HEK293 (cell line): ENCODE results near the gene SF3B2.

ENCODE experiments used
- CTCF ChIA-PET: fragments of 350-600 bp; formaldehyde crosslinking; extraction: SDS; loops from one replicate; lab custom pipeline; 2021; ENCODE audit warnings: antibody characterized with exemption; lab: Yijun Ruan, JAX
- POLR2A ChIA-PET: fragments of 300-600 bp; formaldehyde crosslinking; extraction: SDS; loops from one replicate; lab custom pipeline; 2020; ENCODE audit warnings: antibody characterized with exemption, inconsistent platforms; lab: Yijun Ruan, JAX
- H3K27ac ChIP-seq: fragments of 200-500 bp; sonication (Bioruptor generic); 2 replicates; pipeline ENCODE4 v1.5.1; 2014; ENCODE audit warnings: low read depth, low read length, control low read depth, inconsistent platforms; ENCODE audit errors: extremely low read depth
- H3K36me3 ChIP-seq, 2 experiments: fragments of 200-500 bp in 1 of 2; sonication (Bioruptor generic) in 1 of 2; 1 replicate in 1 of 2; 2 replicates in 1 of 2; pipeline ENCODE4 v1.5.1; 2014 to 2017; ENCODE audit warnings: inconsistent platforms in 2 of 2, low read length in 2 of 2; ENCODE audit not compliant: control insufficient read depth in 2 of 2, insufficient read depth in 1 of 2
- H3K4me1 ChIP-seq: fragments of 200-500 bp; sonication (Bioruptor generic); 2 replicates; pipeline ENCODE4 v1.5.1; 2014; ENCODE audit warnings: mild to moderate bottlenecking, low read length, inconsistent platforms; ENCODE audit not compliant: control insufficient read depth, insufficient read depth
- H3K4me3 ChIP-seq: 2 replicates; pipeline ENCODE4 v1.5.1; 2011; ENCODE audit warnings: low read depth, mild to moderate bottlenecking, control low read depth, low read length, moderate library complexity
- H3K9me3 ChIP-seq: fragments of 200-500 bp; sonication (Bioruptor generic); 2 replicates; pipeline ENCODE4 v1.5.1; 2014; ENCODE audit warnings: low read depth, low read length, inconsistent platforms; ENCODE audit not compliant: control insufficient read depth, insufficient read depth
- IKZF3 ChIP-seq: fragments of 450-650 bp; IDR thresholded peaks from 2 replicates; pipeline ENCODE4 v1.5.0; 2018; ENCODE audit warnings: missing biosample characterization, mild to moderate bottlenecking, missing genetic modification characterization, moderate library complexity
- INSM2 ChIP-seq: fragments of 450-650 bp; formaldehyde crosslinking; IDR thresholded peaks from 2 replicates; pipeline ENCODE4 v1.5.1; 2016; ENCODE audit warnings: missing biosample characterization, missing genetic modification characterization
- KLF16 ChIP-seq: fragments of 450-650 bp; formaldehyde crosslinking; IDR thresholded peaks from 2 replicates; pipeline ENCODE4 v1.5.1; 2017; ENCODE audit warnings: missing biosample characterization, missing genetic modification characterization
- OSR2 ChIP-seq: fragments of 450-650 bp; formaldehyde crosslinking; IDR thresholded peaks from 2 replicates; pipeline ENCODE4 v1.5.1; 2016; ENCODE audit warnings: missing biosample characterization, missing genetic modification characterization
- TSHZ1 ChIP-seq: fragments of 450-650 bp; formaldehyde crosslinking; IDR thresholded peaks from 2 replicates; pipeline ENCODE4 v1.5.1; 2016; ENCODE audit warnings: missing biosample characterization, missing genetic modification characterization, borderline replicate concordance
- ZNF132 ChIP-seq: fragments of 450-650 bp; formaldehyde crosslinking; IDR thresholded peaks from 2 replicates; pipeline ENCODE4 v1.5.1; 2017; ENCODE audit warnings: missing biosample characterization, missing genetic modification characterization, borderline replicate concordance
- ZNF146 ChIP-seq: fragments of 450-650 bp; formaldehyde crosslinking; IDR thresholded peaks from 2 replicates; pipeline ENCODE4 v1.5.1; 2016; ENCODE audit warnings: missing biosample characterization, missing genetic modification characterization
- ZNF324 ChIP-seq: fragments of 450-650 bp; formaldehyde crosslinking; IDR thresholded peaks from 2 replicates; pipeline ENCODE4 v1.5.1; 2016; ENCODE audit warnings: missing biosample characterization, missing genetic modification characterization
- ZNF341 ChIP-seq: fragments of 450-650 bp; formaldehyde crosslinking; IDR thresholded peaks from 2 replicates; pipeline ENCODE4; 2016; ENCODE audit warnings: low read depth, missing biosample characterization, missing genetic modification characterization
- ZNF544 ChIP-seq: fragments of 450-650 bp; formaldehyde crosslinking; IDR thresholded peaks from 2 replicates; pipeline ENCODE4 v1.5.0; 2017; ENCODE audit warnings: missing biosample characterization, missing genetic modification characterization
- ZNF558 ChIP-seq: fragments of 450-650 bp; formaldehyde crosslinking; IDR thresholded peaks from 2 replicates; pipeline ENCODE4 v1.5.1; 2016; ENCODE audit warnings: missing biosample characterization, missing genetic modification characterization
- ZNF571 ChIP-seq: fragments of 450-650 bp; formaldehyde crosslinking; IDR thresholded peaks from 2 replicates; pipeline ENCODE4 v1.5.0; 2017; ENCODE audit warnings: missing biosample characterization, missing genetic modification characterization
- ZNF777 ChIP-seq: fragments of 450-650 bp; formaldehyde crosslinking; IDR thresholded peaks from 2 replicates; pipeline ENCODE4 v1.5.1; 2017; ENCODE audit warnings: missing biosample characterization, missing genetic modification characterization, borderline replicate concordance
- ZNF791 ChIP-seq: fragments of 450-650 bp; formaldehyde crosslinking; IDR thresholded peaks from 2 replicates; pipeline ENCODE4 v1.5.1; 2016; ENCODE audit warnings: missing biosample characterization, missing genetic modification characterization
- TF ChIP-seq, protein P1 (sequence below): fragments of 450-650 bp; formaldehyde crosslinking; IDR thresholded peaks from 2 replicates; pipeline ENCODE4 v1.5.1; 2017; ENCODE audit warnings: missing biosample characterization, missing genetic modification characterization
- TF ChIP-seq, protein P2 (sequence below): fragments of 450-650 bp; formaldehyde crosslinking; conservative IDR thresholded peaks from 2 replicates; pipeline ENCODE4 v1.5.1; 2016; ENCODE audit warnings: low read depth, missing biosample characterization, missing genetic modification characterization
- TF ChIP-seq, protein P3 (sequence below): fragments of 450-650 bp; IDR thresholded peaks from 2 replicates; pipeline ENCODE4 v1.5.1; 2018; ENCODE audit warnings: missing biosample characterization, mild to moderate bottlenecking, missing genetic modification characterization

The SF3B2 gene, protein sequence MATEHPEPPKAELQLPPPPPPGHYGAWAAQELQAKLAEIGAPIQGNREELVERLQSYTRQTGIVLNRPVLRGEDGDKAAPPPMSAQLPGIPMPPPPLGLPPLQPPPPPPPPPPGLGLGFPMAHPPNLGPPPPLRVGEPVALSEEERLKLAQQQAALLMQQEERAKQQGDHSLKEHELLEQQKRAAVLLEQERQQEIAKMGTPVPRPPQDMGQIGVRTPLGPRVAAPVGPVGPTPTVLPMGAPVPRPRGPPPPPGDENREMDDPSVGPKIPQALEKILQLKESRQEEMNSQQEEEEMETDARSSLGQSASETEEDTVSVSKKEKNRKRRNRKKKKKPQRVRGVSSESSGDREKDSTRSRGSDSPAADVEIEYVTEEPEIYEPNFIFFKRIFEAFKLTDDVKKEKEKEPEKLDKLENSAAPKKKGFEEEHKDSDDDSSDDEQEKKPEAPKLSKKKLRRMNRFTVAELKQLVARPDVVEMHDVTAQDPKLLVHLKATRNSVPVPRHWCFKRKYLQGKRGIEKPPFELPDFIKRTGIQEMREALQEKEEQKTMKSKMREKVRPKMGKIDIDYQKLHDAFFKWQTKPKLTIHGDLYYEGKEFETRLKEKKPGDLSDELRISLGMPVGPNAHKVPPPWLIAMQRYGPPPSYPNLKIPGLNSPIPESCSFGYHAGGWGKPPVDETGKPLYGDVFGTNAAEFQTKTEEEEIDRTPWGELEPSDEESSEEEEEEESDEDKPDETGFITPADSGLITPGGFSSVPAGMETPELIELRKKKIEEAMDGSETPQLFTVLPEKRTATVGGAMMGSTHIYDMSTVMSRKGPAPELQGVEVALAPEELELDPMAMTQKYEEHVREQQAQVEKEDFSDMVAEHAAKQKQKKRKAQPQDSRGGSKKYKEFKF

DNA sequence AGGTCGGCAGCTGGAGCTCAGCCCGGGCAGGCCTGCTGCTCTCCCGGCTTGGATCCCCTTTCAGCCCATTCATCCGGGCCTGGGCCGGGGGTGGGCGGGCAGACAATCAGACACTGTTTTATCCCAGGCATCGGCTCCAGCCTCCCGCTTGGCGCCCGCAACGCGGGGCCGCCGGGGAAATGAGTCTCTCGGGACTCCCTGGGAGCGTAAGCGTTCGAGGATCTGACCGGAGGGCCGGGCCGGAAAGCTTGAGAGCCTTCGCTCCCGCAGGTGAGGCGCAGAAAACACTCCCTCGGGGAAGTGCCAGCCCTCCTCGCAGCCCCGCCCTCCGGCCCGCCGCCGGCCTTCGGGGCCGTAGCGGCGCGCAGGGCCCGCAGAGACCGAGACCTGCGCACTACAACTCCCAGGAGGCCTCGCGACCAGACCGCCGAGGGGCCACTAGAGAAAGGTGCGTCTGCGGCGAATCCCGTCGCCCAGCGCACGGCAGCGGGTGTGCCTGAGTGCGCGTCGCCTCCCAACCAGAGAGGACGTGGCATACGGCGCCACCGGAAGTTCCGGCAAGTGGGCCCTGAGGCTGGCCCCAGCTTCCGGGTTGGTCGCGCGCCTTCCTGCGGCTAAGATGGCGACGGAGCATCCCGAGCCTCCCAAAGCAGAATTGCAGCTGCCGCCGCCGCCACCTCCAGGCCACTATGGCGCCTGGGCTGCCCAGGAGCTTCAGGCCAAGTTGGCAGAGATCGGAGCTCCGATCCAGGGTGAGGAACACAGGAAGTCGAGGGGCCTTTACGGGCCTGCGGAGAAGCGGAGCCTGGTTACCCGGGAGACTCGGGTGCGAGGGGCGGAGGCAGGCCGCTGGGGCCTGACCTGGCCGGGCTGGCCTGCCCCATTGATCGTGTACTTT, at the start of gene SF3B2:
SF3B2 (plus strand) TSS at position 599 of the 898 bp plus-strand sequence; CDS start at position 620, 21 bp downstream.
- H3K4me3 ChIP-seq, result peak within 1 kb of the TSS; percentile 90
- POLR2A ChIA-PET, result interaction anchor here (0.5 to 2.1 kb wide), 18 partner anchors 8 to 515 kb away, joined by 3 to 7 read pairs (median 4); partner anchors contain the start of genes BANF1, PELI3 and RNASEH2C
- H3K4me1 ChIP-seq, result peaks cover 8% of the 10 kb centered on the region
- H3K36me3 ChIP-seq, result peaks cover 17 to 42% of the 10 kb centered on the region in 2 experiments
- no peaks in the 10 kb centered on the region for H3K9me3 ChIP-seq
- CTCF ChIA-PET, result interaction anchor here (0.5 to 4.7 kb wide), 12 partner anchors 11 to 511 kb away, joined by 3 to 36 read pairs (median 3); partner anchors contain the start of gene CATSPER1
- H3K27ac ChIP-seq, result peak within 1 kb of the TSS; percentile 93
- TF ChIP-seq ZNF558 (tag by site-specific recombination) (no peak), ZNF341 (tag by site-specific recombination) (no peak; the same call in 1 of the 2 replicates), TSHZ1 (tag by site-specific recombination) (no peak), ZNF132 (tag by site-specific recombination) (no peak), INSM2 (peak; percentile 19; the same call in 1 of the 2 replicates), ZNF777 (tag by site-specific recombination) (no peak), ZNF324 (tag by site-specific recombination) (no peak), OSR2 (no peak), IKZF3 (peak; percentile 67), ZNF571 (no peak), ZNF146 (tag by site-specific recombination) (no peak), ZNF791 (tag by site-specific recombination) (no peak), KLF16 (tag by site-specific recombination) (peak; percentile 36; the same call in 1 of the 2 replicates), ZNF544 (tag by site-specific recombination) (no peak)
- TF ChIP-seq, protein P1, sequence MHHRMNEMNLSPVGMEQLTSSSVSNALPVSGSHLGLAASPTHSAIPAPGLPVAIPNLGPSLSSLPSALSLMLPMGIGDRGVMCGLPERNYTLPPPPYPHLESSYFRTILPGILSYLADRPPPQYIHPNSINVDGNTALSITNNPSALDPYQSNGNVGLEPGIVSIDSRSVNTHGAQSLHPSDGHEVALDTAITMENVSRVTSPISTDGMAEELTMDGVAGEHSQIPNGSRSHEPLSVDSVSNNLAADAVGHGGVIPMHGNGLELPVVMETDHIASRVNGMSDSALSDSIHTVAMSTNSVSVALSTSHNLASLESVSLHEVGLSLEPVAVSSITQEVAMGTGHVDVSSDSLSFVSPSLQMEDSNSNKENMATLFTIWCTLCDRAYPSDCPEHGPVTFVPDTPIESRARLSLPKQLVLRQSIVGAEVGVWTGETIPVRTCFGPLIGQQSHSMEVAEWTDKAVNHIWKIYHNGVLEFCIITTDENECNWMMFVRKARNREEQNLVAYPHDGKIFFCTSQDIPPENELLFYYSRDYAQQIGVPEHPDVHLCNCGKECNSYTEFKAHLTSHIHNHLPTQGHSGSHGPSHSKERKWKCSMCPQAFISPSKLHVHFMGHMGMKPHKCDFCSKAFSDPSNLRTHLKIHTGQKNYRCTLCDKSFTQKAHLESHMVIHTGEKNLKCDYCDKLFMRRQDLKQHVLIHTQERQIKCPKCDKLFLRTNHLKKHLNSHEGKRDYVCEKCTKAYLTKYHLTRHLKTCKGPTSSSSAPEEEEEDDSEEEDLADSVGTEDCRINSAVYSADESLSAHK, result no peak
- TF ChIP-seq, protein P2, sequence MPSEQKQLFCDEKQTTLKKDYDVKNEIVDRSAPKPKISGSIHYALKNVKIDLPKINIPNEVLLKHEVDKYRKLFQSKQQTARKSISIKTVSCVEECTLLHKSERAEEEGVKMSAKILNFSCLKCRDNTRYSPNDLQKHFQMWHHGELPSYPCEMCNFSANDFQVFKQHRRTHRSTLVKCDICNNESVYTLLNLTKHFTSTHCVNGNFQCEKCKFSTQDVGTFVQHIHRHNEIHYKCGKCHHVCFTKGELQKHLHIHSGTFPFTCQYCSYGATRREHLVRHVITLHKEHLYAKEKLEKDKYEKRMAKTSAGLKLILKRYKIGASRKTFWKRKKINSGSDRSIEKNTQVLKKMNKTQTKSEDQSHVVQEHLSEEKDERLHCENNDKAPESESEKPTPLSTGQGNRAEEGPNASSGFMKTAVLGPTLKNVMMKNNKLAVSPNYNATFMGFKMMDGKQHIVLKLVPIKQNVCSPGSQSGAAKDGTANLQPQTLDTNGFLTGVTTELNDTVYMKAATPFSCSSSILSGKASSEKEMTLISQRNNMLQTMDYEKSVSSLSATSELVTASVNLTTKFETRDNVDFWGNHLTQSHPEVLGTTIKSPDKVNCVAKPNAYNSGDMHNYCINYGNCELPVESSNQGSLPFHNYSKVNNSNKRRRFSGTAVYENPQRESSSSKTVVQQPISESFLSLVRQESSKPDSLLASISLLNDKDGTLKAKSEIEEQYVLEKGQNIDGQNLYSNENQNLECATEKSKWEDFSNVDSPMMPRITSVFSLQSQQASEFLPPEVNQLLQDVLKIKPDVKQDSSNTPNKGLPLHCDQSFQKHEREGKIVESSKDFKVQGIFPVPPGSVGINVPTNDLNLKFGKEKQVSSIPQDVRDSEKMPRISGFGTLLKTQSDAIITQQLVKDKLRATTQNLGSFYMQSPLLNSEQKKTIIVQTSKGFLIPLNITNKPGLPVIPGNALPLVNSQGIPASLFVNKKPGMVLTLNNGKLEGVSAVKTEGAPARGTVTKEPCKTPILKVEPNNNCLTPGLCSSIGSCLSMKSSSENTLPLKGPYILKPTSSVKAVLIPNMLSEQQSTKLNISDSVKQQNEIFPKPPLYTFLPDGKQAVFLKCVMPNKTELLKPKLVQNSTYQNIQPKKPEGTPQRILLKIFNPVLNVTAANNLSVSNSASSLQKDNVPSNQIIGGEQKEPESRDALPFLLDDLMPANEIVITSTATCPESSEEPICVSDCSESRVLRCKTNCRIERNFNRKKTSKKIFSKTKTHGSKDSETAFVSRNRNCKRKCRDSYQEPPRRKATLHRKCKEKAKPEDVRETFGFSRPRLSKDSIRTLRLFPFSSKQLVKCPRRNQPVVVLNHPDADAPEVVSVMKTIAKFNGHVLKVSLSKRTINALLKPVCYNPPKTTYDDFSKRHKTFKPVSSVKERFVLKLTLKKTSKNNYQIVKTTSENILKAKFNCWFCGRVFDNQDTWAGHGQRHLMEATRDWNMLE, result peak; percentile 70
- TF ChIP-seq, protein P3, sequence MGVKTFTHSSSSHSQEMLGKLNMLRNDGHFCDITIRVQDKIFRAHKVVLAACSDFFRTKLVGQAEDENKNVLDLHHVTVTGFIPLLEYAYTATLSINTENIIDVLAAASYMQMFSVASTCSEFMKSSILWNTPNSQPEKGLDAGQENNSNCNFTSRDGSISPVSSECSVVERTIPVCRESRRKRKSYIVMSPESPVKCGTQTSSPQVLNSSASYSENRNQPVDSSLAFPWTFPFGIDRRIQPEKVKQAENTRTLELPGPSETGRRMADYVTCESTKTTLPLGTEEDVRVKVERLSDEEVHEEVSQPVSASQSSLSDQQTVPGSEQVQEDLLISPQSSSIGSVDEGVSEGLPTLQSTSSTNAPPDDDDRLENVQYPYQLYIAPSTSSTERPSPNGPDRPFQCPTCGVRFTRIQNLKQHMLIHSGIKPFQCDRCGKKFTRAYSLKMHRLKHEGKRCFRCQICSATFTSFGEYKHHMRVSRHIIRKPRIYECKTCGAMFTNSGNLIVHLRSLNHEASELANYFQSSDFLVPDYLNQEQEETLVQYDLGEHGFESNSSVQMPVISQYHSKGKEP (tag by site-specific recombination), result no peak
